B cell (primary cell): Measurements from ENCODE around the gene ELL. TPM values are rescaled to one million over a fixed set of nuclear protein-coding genes. Genes with fewer than 3 reads are reported as not detected.

ENCODE experiments used
- ATAC-seq: fragments of 200-7000 bp; cut with Tn5 transposase; one replicate; pipeline ENCODE4 v1.10.0; 2021; ENCODE audit warnings: low read depth, mild to moderate bottlenecking, moderate number of reproducible peaks, moderate library complexity
- CTCF ChIA-PET: fragments of 350-600 bp; sonication (Branson Sonifier 250); formaldehyde crosslinking; loops from one replicate; lab custom pipeline; 2021; ENCODE audit warnings: antibody characterized with exemption, inconsistent platforms; lab: Charles Lee
- POLR2A ChIA-PET: fragments of 350-600 bp; sonication (Branson Sonifier 250); formaldehyde crosslinking; loops from one replicate; lab custom pipeline; 2021; ENCODE audit warnings: antibody characterized with exemption; lab: Charles Lee
- DNase-seq: peaks from one replicate; pipeline ENCODE4 v3.0.0; 2013
- H2AFZ ChIP-seq: 2 replicates; pipeline ENCODE4 v1.6.1; 2012; ENCODE audit warnings: mild to moderate bottlenecking, low read depth, low read length; ENCODE audit not compliant: insufficient read depth, poor library complexity, severe bottlenecking
- H3K27ac ChIP-seq, 2 donors: 1 replicate in 1 of 2; 2 replicates in 1 of 2; pipeline ENCODE4 v1.5.1; 2012 to 2013; ENCODE audit warnings: low read length in 2 of 2, mild to moderate bottlenecking in 2 of 2, moderate library complexity in 1 of 2
- H3K27me3 ChIP-seq, 4 experiments: fragments of 200-600 bp in 1 of 4; sonication (generic) in 1 of 4; replicated peaks in 1 of 4; 1 replicate in 2 of 4; 2 replicates in 2 of 4; pipeline versions ENCODE4 v1.6.1 to v1.7.0; 2013 to 2016; ENCODE audit warnings: low read length in 3 of 4, mild to moderate bottlenecking in 2 of 4, mixed read lengths in 1 of 4, moderate library complexity in 1 of 4; ENCODE audit not compliant: insufficient read depth in 4 of 4, control insufficient read depth in 3 of 4; ENCODE audit errors: control extremely low read depth in 1 of 4
- H3K36me3 ChIP-seq, 2 experiments: replicated peaks in 1 of 2; 1 replicate in 1 of 2; 2 replicates in 1 of 2; pipeline versions ENCODE4 v1.6.1 to v1.7.1; 2013; ENCODE audit warnings: low read length in 1 of 2; ENCODE audit not compliant: insufficient read depth in 2 of 2, control insufficient read depth in 1 of 2; ENCODE audit errors: control extremely low read depth in 1 of 2, extremely low read depth in 1 of 2
- H3K4me1 ChIP-seq, 2 donors: fragments of 200-600 bp in 1 of 2; sonication (generic) in 1 of 2; 1 replicate in 1 of 2; 2 replicates in 1 of 2; pipeline versions ENCODE4 v1.5.1 to v1.6.1; 2013 to 2017; ENCODE audit warnings: low read length in 2 of 2; ENCODE audit not compliant: control insufficient read depth in 2 of 2, insufficient read depth in 2 of 2
- H3K4me2 ChIP-seq: replicated peaks from 2 replicates; pipeline ENCODE3; 2012; ENCODE audit warnings: mild to moderate bottlenecking, low read depth, low read length; ENCODE audit not compliant: poor library complexity, severe bottlenecking
- H3K4me3 ChIP-seq, 5 experiments: fragments of 200-600 bp in 1 of 5; sonication (generic) in 1 of 5; 1 replicate in 3 of 5; 2 replicates in 2 of 5; pipeline versions ENCODE4 v1.5.1 to v1.7.0; 2011 to 2016; ENCODE audit warnings: low read length in 4 of 5, mild to moderate bottlenecking in 4 of 5, low read depth in 2 of 5, control low read depth in 1 of 5, moderate library complexity in 1 of 5; ENCODE audit not compliant: insufficient read depth in 1 of 5; ENCODE audit errors: control extremely low read depth in 1 of 5, extremely low read depth in 1 of 5
- H3K79me2 ChIP-seq: fragments of 200-600 bp; sonication (generic); one replicate; pipeline ENCODE4 v1.6.0; 2016; ENCODE audit warnings: low read length; ENCODE audit not compliant: control insufficient read depth, insufficient read depth
- H3K9ac ChIP-seq: fragments of 200-600 bp; sonication (generic); 2 replicates; pipeline ENCODE4 v1.6.1; 2017; ENCODE audit warnings: mild to moderate bottlenecking, low read length, moderate library complexity
- H3K9me3 ChIP-seq, 3 donors: one replicate each; pipeline versions ENCODE4 v1.6.1 to v1.7.1; 2013; ENCODE audit warnings: low read length in 2 of 3; ENCODE audit not compliant: control insufficient read depth in 2 of 3, insufficient read depth in 1 of 3; ENCODE audit errors: control extremely low read depth in 1 of 3
- H4K20me1 ChIP-seq: 2 replicates; pipeline ENCODE4 v1.6.0; 2012; ENCODE audit warnings: mild to moderate bottlenecking, low read length; ENCODE audit not compliant: insufficient read depth, control insufficient read depth, poor library complexity, severe bottlenecking
- H3K27ac Mint-ChIP-seq: one replicate; pipeline ENCODE4 v1.8.0; 2021; ENCODE audit warnings: mixed read lengths
- H3K27me3 Mint-ChIP-seq: one replicate; pipeline ENCODE4 v1.8.0; 2021; ENCODE audit warnings: mixed read lengths
- H3K4me1 Mint-ChIP-seq: one replicate; pipeline ENCODE4 v1.8.0; 2021; ENCODE audit warnings: mixed read lengths
- H3K4me3 Mint-ChIP-seq: one replicate; pipeline ENCODE4 v1.8.0; 2021; ENCODE audit warnings: mixed read lengths
- H3K9me3 Mint-ChIP-seq: one replicate; pipeline ENCODE4 v1.8.0; 2022; ENCODE audit warnings: mixed read lengths; ENCODE audit not compliant: insufficient read depth
- EZH2 ChIP-seq: IDR thresholded peaks from 2 replicates; pipeline ENCODE4 v1.6.1; 2012; ENCODE audit warnings: borderline replicate concordance, low read depth, mild to moderate bottlenecking, moderate library complexity, low read length; ENCODE audit not compliant: insufficient read depth, poor library complexity, severe bottlenecking
- WGBS: methylation state at CpG from one replicate; pipeline ENCODE4 v1.1.5; 2013; ENCODE audit warnings: missing lambda C conversion rate; ENCODE audit not compliant: insufficient coverage; 5-methylcytosine and 5-hydroxymethylcytosine counted together
- intact Hi-C: fragments of 100-400 bp; cut with micrococcal nuclease; formaldehyde crosslinking; loops from one replicate; pipeline ENCODE4 v1.10.0; 2022
- polyA plus RNA-seq: library from polyadenylated mRNA; depleted of rRNA; stranded (reverse); fragments of >200 nt; gene quantifications from 2 replicates; pipeline ENCODE4 v1.2.3, GENCODE V29; 2012
- total RNA-seq, 2 donors: library from RNA; stranded (reverse); fragments of 120-200 nt in 1 of 2; gene quantifications; 1 replicate in 1 of 2; 2 replicates in 1 of 2; pipeline versions ENCODE4 v1.2.3 to v1.2.4, GENCODE V29; 2013 to 2022
- TF ChIP-seq, protein P1 (sequence below): fragments of 200-600 bp; IDR thresholded peaks from one replicate; pipeline ENCODE4 v1.8.0; 2022; ENCODE audit warnings: antibody characterized with exemption, mild to moderate bottlenecking

Gene ELL
- total and polyA plus RNA-seq, 2 donors (not counting 1 experiment from before 2014, with no cell fraction given), result 21.2 to 31.4 TPM

DNA sequence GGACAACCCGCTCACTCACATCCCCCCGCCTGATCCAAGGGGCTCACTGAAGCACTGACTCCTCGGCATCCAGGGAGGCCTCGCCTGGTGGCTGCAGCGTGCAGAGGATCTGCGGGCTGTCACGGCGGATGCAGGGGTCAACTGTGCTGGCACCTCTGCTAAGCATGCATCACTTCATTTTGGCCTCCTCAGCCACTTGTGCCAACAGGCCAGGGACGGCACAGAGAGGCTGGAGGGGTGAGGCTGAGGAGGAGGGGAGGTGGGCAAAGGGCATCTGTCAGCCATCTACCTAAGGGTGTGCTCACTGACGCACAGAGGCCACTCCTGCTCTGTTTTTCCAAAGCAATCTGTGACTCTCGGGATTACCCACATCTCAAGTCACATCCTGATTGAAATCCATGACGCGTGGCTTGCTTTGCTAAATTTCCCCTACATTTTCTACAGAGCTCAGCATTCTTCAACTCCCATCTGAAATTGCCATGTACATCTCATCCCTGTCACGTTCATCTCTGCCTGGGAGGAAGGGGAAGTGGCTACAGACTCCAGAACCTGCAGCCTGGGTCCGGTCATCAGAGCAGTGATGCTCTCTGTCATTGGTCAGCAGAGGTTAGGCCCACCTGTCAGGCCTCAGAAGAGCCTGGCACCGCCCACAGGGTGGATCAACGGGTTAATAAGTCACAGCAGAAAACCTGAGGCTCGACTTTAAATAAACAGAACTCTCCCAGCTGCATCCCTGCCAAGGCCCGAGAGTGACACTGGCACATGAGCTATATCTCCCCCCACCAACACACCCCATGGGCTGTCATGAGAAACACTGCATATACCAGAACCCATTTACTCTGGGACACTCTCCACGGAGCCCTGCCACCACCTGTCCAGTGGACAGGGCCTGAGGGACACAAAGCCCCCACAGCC is 17.6 kb downstream of the ELL start:
- no peak overlapping the region for H3K9ac ChIP-seq
- H4K20me1 ChIP-seq, result peaks cover 100% of the 10 kb centered on the region
- H3K4me3 ChIP-seq, result no peak overlapping the region
- ATAC-seq (no peak), DNase-seq (no peak)
- 87% methylated on average over 19 of the region's 20 CpGs for WGBS
- TF ChIP-seq EZH2, result no peak
- intact Hi-C loops, result no loop called here
- peaks cover 23 to 73% of the 10 kb centered on the region in 2 donors for H3K4me1 ChIP-seq
- peaks cover 0 to 3% of the 10 kb centered on the region in 2 experiments for H3K36me3 ChIP-seq
- H3K27ac ChIP-seq, result no peak overlapping the region
- no peak overlapping the region for H2AFZ ChIP-seq
- no peak overlapping the region for H3K27ac Mint-ChIP-seq
- no peaks in the 10 kb centered on the region for H3K9me3 Mint-ChIP-seq
- no peak overlapping the region for H3K4me3 Mint-ChIP-seq
- peak overlapping the region; percentile 47 for H3K4me2 ChIP-seq
- H3K9me3 ChIP-seq, result no peaks in the 10 kb centered on the region
- no peaks in the 10 kb centered on the region for H3K27me3 ChIP-seq
- H3K27me3 Mint-ChIP-seq, result no peaks in the 10 kb centered on the region
- peaks cover 87% of the 10 kb centered on the region for H3K4me1 Mint-ChIP-seq
- H3K79me2 ChIP-seq, result peaks cover 100% of the 10 kb centered on the region
- ChIA-PET POLR2A (interaction anchor here (0.5 kb wide), 1 partner anchor 83 kb away, joined by 9 read pairs; no protein-coding TSS in a partner anchor), CTCF (no interaction called here)

DNA sequence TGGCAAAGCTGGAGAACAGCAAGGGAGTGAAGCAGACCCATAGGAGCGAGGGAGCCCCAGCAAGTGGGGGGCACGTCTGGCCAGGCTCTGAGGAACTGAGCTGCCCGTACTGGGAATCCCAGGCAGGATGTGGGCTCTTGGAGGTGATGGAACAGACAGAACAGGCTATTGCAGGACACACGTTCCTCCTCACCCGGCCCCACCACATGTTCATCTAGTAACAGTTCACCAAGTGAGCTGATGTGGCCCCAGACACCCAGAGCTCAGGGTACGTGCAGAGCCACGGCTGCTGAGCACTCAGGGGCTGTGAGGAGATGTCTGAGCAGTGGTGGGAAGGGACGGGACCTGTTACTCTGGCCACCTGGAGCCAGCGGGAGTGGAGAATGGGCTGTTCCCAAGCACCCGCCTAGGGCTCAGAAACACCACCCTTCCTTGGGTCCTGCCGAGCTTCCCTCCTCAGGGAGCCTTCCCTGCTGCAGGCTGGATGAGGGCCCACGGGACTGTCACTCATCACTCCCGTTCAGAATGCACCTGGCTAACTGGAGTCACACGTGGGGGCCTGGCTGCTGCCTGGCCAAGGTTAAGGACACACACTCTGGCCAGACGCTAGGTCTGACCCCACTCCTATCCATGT is 18.4 kb downstream of the ELL start:
- POLR2A ChIA-PET, result interaction anchor here (0.5 kb wide), 1 partner anchor 84 kb away, joined by 9 read pairs; no protein-coding TSS in a partner anchor
- Histone ChIP-seq H3K79me2 (peaks cover 100% of the 10 kb centered on the region), H4K20me1 (peaks cover 100% of the 10 kb centered on the region)

More for the DNA sequence above, 18.4 kb downstream of the ELL start:
- no peaks in the 10 kb centered on the region for H3K9me3 ChIP-seq
- H3K4me1 Mint-ChIP-seq, result peaks cover 87% of the 10 kb centered on the region
- 72% methylated on average over 13 of the region's 15 CpGs for WGBS
- H3K36me3 ChIP-seq, result peaks cover 0 to 3% of the 10 kb centered on the region in 2 experiments
- H3K4me3 Mint-ChIP-seq, result peak overlapping the region; percentile 70
- TF ChIP-seq, protein P1, sequence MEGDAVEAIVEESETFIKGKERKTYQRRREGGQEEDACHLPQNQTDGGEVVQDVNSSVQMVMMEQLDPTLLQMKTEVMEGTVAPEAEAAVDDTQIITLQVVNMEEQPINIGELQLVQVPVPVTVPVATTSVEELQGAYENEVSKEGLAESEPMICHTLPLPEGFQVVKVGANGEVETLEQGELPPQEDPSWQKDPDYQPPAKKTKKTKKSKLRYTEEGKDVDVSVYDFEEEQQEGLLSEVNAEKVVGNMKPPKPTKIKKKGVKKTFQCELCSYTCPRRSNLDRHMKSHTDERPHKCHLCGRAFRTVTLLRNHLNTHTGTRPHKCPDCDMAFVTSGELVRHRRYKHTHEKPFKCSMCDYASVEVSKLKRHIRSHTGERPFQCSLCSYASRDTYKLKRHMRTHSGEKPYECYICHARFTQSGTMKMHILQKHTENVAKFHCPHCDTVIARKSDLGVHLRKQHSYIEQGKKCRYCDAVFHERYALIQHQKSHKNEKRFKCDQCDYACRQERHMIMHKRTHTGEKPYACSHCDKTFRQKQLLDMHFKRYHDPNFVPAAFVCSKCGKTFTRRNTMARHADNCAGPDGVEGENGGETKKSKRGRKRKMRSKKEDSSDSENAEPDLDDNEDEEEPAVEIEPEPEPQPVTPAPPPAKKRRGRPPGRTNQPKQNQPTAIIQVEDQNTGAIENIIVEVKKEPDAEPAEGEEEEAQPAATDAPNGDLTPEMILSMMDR, result no peak
- no peak for TF ChIP-seq EZH2
- CTCF ChIA-PET, result interaction anchor here (1.0 kb wide), 1 partner anchor 17 kb away, joined by 6 read pairs; no protein-coding TSS in a partner anchor
- H2AFZ ChIP-seq, result no peak overlapping the region
- H3K9ac ChIP-seq, result no peak overlapping the region
- H3K4me3 ChIP-seq, result no peak overlapping the region
- H3K4me1 ChIP-seq, result peaks cover 23 to 78% of the 10 kb centered on the region in 2 donors
- H3K27me3 ChIP-seq, result no peaks in the 10 kb centered on the region
- H3K4me2 ChIP-seq, result peak overlapping the region; percentile 47
- H3K27ac Mint-ChIP-seq, result peak overlapping the region; percentile 56
- H3K9me3 Mint-ChIP-seq, result no peaks in the 10 kb centered on the region
- H3K27me3 Mint-ChIP-seq, result no peaks in the 10 kb centered on the region
- intact Hi-C loops, result no loop called here
- H3K27ac ChIP-seq, result no peak overlapping the region
- DNase-seq, result no peak
- no peak for ATAC-seq
